Tibial nerve (tissue), 4 donors: ENCODE results near the gene SUPT3H.

Source experiments
- CTCF ChIP-seq, 5 experiments: fragments of 200-600 bp in 3 of 5; fragments of 450-650 bp in 2 of 5; sonication (generic) in 3 of 5; IDR thresholded peaks; one replicate each; pipeline ENCODE4 v1.5.1; 2016 to 2019; ENCODE audit warnings: antibody characterized with exemption in 5 of 5, mild to moderate bottlenecking in 3 of 5, moderate library complexity in 2 of 5
- EP300 ChIP-seq, 2 donors: sonication (generic); formaldehyde crosslinking; IDR thresholded peaks; one replicate each; pipeline ENCODE4 v1.6.1; 2017; ENCODE audit warnings: antibody characterized with exemption in 2 of 2, mild to moderate bottlenecking in 1 of 2

GRCh38 chr6:44829836-44830235, 547.9 kb downstream of the SUPT3H start:
- no peak for TF ChIP-seq CTCF (IDR thresholded peaks at IDR 0.05)
- TF ChIP-seq EP300 (IDR thresholded peaks at IDR 0.05), result no peak
